Small intestine (tissue), 7 donors: ENCODE measurements around the gene EPB41L4B. TPM values are rescaled to one million over a fixed set of nuclear protein-coding genes. Genes with fewer than 3 reads are reported as not detected.
"Not testable (repeated sequence)": the region's sequence is repeated elsewhere in the genome, so short reads cannot be mapped to it uniquely, and the experiment has no call there.

Source experiments
- DNase-seq, 2 donors: peaks; one replicate each; pipeline versions ENCODE4 v3.0.0 to v3.0.0-alpha.2; 2013
- FAIRE-seq: peaks from 2 replicates; lab custom pipeline; 2012; peaks lifted over from hg19 to GRCh38; lab: Jason Lieb, UNC
- H3K27ac ChIP-seq, 3 donors: one replicate each; pipeline ENCODE4 v1.5.1; 2013; ENCODE audit warnings: low read length in 2 of 3, mild to moderate bottlenecking in 2 of 3, control low read depth in 1 of 3, inconsistent platforms in 1 of 3, low read depth in 1 of 3, moderate library complexity in 1 of 3
- H3K27me3 ChIP-seq, 3 donors: one replicate each; pipeline ENCODE4 v1.6.1; 2013; ENCODE audit warnings: low read length in 3 of 3, inconsistent platforms in 1 of 3; ENCODE audit not compliant: control insufficient read depth in 3 of 3, insufficient read depth in 3 of 3
- H3K36me3 ChIP-seq, 3 donors: one replicate each; pipeline ENCODE4 v1.6.1; 2013; ENCODE audit warnings: low read length in 3 of 3, inconsistent platforms in 1 of 3, low read depth in 1 of 3, mild to moderate bottlenecking in 1 of 3, moderate library complexity in 1 of 3; ENCODE audit not compliant: control insufficient read depth in 3 of 3, insufficient read depth in 2 of 3
- H3K4me1 ChIP-seq, 3 donors: one replicate each; pipeline ENCODE4 v1.6.1; 2013; ENCODE audit warnings: low read length in 2 of 3, inconsistent platforms in 1 of 3, low read depth in 1 of 3, mild to moderate bottlenecking in 1 of 3, moderate library complexity in 1 of 3; ENCODE audit not compliant: control insufficient read depth in 3 of 3, insufficient read depth in 2 of 3
- H3K4me3 ChIP-seq, 3 donors: one replicate each; pipeline ENCODE4 v1.5.1; 2013; ENCODE audit warnings: low read length in 3 of 3, control low read depth in 1 of 3, inconsistent platforms in 1 of 3, low read depth in 1 of 3, mild to moderate bottlenecking in 1 of 3, moderate library complexity in 1 of 3
- H3K9me3 ChIP-seq, 2 donors: one replicate each; pipeline ENCODE4 v1.6.1; 2013; ENCODE audit warnings: low read depth in 1 of 2, low read length in 1 of 2; ENCODE audit not compliant: control insufficient read depth in 2 of 2, insufficient read depth in 1 of 2
- WGBS, 3 donors: extraction: QIAGEN DNeasy Blood & Tissue Kit; methylation state at CpG; one replicate each; pipeline ENCODE4 v1.1.7; 2013; 5-methylcytosine and 5-hydroxymethylcytosine counted together
- polyA plus RNA-seq, 4 donors: library from polyadenylated mRNA; stranded (reverse) in 3 of 4; unstranded in 1 of 4; fragments of 200-250 nt in 3 of 4; fragments of 120-200 nt in 1 of 4; gene quantifications; one replicate each; pipeline versions ENCODE4 v1.2.1 to v1.2.3, GENCODE V29; 2013
- donor health status: healthy with polysubstance abuse.
- donor health status: control.
- donor health status: control.
- donor health status: Bipolar disorder and iron deficiency.
- donor health status: healthy.

Gene EPB41L4B
- polyA plus RNA-seq, 4 donors, result 22.1 to 126 (median 67.7) TPM

- DNase-seq, result no peak
- no peak overlapping the region for H3K4me3 ChIP-seq
- WGBS, 3 donors, result 8 to 41% (median 25%) methylated on average over 5 of the region's 5 CpGs
- peaks cover 0 to 5% (median 2%) of the 10 kb centered on the region in 3 donors for H3K4me1 ChIP-seq
- H3K27ac ChIP-seq, result no peak overlapping the region
- H3K9me3 ChIP-seq, result no peaks in the 10 kb centered on the region
- FAIRE-seq, result no peak
- H3K36me3 ChIP-seq, result no peaks in the 10 kb centered on the region
- H3K27me3 ChIP-seq, result no peaks in the 10 kb centered on the region
Observed at GRCh38 chr9:109289186-109289585, 31.7 kb downstream of the EPB41L4B start.

GRCh38 chr9:109286981-109287380, 33.9 kb downstream of the EPB41L4B start:
- DNase-seq (no peak), FAIRE-seq (no peak)
- Histone ChIP-seq H3K9me3 (no peaks in the 10 kb centered on the region), H3K27ac (no peak overlapping the region), H3K4me3 (no peak overlapping the region), H3K36me3 (peaks cover 0 to 2% (median 0%) of the 10 kb centered on the region in 3 donors), H3K27me3 (no peaks in the 10 kb centered on the region), H3K4me1 (peaks cover 0 to 5% (median 2%) of the 10 kb centered on the region in 3 donors)

- WGBS, 3 donors, result 64 to 88% (median 77%) methylated on average over 4 of the region's 4 CpGs
- Histone ChIP-seq H3K27me3 (no peaks in the 10 kb centered on the region), H3K4me1 (peaks cover 0 to 5% (median 2%) of the 10 kb centered on the region in 3 donors), H3K9me3 (no peaks in the 10 kb centered on the region), H3K27ac (no peak overlapping the region), H3K36me3 (peaks cover 0 to 2% (median 0%) of the 10 kb centered on the region in 3 donors), H3K4me3 (no peak overlapping the region)
- no peak for FAIRE-seq
- no peak for DNase-seq
Observed at GRCh38 chr9:109286571-109286977, 34.3 kb downstream of the EPB41L4B start.

GRCh38 chr9:109283672-109284071, 37.2 kb downstream of the EPB41L4B start:
- H3K36me3 ChIP-seq, H3K9me3 ChIP-seq, H3K27me3 ChIP-seq, FAIRE-seq, H3K4me1 ChIP-seq, H3K4me3 ChIP-seq, DNase-seq, H3K27ac ChIP-seq: not testable (repeated sequence)
- WGBS, 3 donors, result 74 to 93% (median 76%) methylated on average over 2 of the region's 2 CpGs

DNA sequence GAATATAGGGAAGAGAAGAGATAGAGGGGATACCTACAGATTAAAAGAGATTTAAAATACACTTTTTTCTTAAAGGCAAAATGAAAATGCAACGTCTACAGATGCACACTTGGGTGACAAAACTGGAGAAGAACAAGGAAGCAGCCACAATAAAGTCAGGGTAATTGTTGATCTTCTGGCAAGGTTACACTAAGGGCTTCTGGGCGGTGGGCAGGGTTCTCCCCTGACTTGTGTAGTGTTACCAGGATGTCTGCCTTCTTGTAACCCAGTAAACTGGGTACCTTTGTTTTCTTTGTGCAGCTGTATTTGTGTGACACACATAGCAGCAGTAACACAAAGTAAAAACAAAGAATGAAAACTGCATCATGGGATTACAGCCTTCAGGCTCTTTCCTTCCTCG, 37.8 kb downstream of the EPB41L4B start:
- no peak overlapping the region for H3K27ac ChIP-seq
- DNase-seq, result no peak
- no peak overlapping the region for H3K4me3 ChIP-seq
- H3K9me3 ChIP-seq, result no peaks in the 10 kb centered on the region
- H3K27me3 ChIP-seq, result no peaks in the 10 kb centered on the region
- peaks cover 0 to 3% (median 0%) of the 10 kb centered on the region in 3 donors for H3K4me1 ChIP-seq
- WGBS, 3 donors, result 65 to 70% (median 66%) methylated on average over 3 of the region's 3 CpGs
- FAIRE-seq, result no peak
- peaks cover 0 to 12% (median 0%) of the 10 kb centered on the region in 3 donors for H3K36me3 ChIP-seq

GRCh38 chr9:109282302-109282701, 38.6 kb downstream of the EPB41L4B start:
- DNase-seq (no peak), FAIRE-seq (no peak)
- WGBS, 3 donors, result 88 to 96% (median 94%) methylated on average over 3 of the region's 3 CpGs
- Histone ChIP-seq H3K27ac (no peak overlapping the region), H3K4me3 (no peak overlapping the region), H3K4me1 (peaks cover 0 to 6% (median 0%) of the 10 kb centered on the region in 3 donors), H3K27me3 (no peaks in the 10 kb centered on the region), H3K36me3 (peaks cover 0 to 14% (median 0%) of the 10 kb centered on the region in 3 donors), H3K9me3 (no peaks in the 10 kb centered on the region)

DNA sequence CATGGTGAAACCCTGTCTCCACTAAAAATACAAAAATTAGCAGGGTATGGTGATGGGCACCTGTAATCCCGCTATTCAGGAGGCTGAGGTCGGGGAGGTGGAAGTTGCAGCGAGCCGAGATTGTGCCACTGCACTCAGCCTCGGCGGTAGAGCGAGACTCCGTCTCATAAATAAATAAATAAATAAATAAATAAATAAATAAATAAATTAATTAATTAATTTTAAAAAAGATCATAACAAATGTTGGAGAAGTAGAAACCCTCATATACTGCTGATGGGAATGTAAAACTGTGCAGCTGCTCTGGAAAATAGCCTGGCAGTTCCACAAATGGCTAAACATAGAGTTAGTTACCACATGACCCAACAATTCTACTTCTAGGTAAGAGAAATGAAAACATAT, 39.3 kb downstream of the EPB41L4B start:
- 92 to 98% (median 98%) methylated on average over 8 of the region's 8 CpGs for WGBS, 3 donors
- Histone ChIP-seq H3K27ac (no peak overlapping the region), H3K9me3 (no peaks in the 10 kb centered on the region), H3K27me3 (no peaks in the 10 kb centered on the region), H3K4me3 (no peak overlapping the region), H3K4me1 (peaks cover 0 to 6% (median 0%) of the 10 kb centered on the region in 3 donors), H3K36me3 (peaks cover 0 to 15% (median 0%) of the 10 kb centered on the region in 3 donors)
- DNase-seq (no peak), FAIRE-seq (no peak)

GRCh38 chr9:109278848-109279247, 42.0 kb downstream of the EPB41L4B start:
- H3K4me1 ChIP-seq, result peaks cover 0 to 14% (median 0%) of the 10 kb centered on the region in 3 donors
- H3K36me3 ChIP-seq, result peaks cover 0 to 18% (median 0%) of the 10 kb centered on the region in 3 donors
- 77 to 90% (median 81%) methylated on average over 2 of the region's 2 CpGs for WGBS, 3 donors
- DNase-seq, result no peak
- no peak overlapping the region for H3K4me3 ChIP-seq
- no peaks in the 10 kb centered on the region for H3K27me3 ChIP-seq
- H3K9me3 ChIP-seq, result no peaks in the 10 kb centered on the region
- FAIRE-seq, result no peak
- no peak overlapping the region for H3K27ac ChIP-seq

- Histone ChIP-seq H3K27me3 (no peaks in the 10 kb centered on the region), H3K27ac (peak overlapping the region in 1 of 3 donors; percentile 70), H3K9me3 (no peaks in the 10 kb centered on the region), H3K36me3 (peaks cover 0 to 18% (median 0%) of the 10 kb centered on the region in 3 donors), H3K4me1 (peaks cover 0 to 14% (median 0%) of the 10 kb centered on the region in 3 donors), H3K4me3 (no peak overlapping the region)
- FAIRE-seq, result no peak
- 81 to 90% (median 82%) methylated on average over 6 of the region's 6 CpGs for WGBS, 3 donors
- DNase-seq, result no peak
Observed at GRCh38 chr9:109278216-109278615, 42.6 kb downstream of the EPB41L4B start.
